GM21528 (cell line): ENCODE results near the gene GRP.
"Not testable (repeated sequence)": the region's sequence is repeated elsewhere in the genome, so short reads cannot be mapped to it uniquely, and the experiment has no call there.

Experiments used
- ATAC-seq: cut with Tn5 transposase; IDR thresholded peaks from one replicate; pipeline ENCODE4 v1.9.1; 2021; ENCODE audit warnings: mild to moderate bottlenecking, moderate library complexity; ENCODE audit not compliant: unreplicated experiment, low FRiP score

Gene GRP

GRCh38 chr18:59228351-59228750 is 8.4 kb downstream of the GRP start:
- no peak for ATAC-seq

- ATAC-seq = no peak
Observed at GRCh38 chr18:59229191-59229590, 9.2 kb downstream of the GRP start.

- ATAC-seq = no peak
Observed at GRCh38 chr18:59229701-59230443, 9.9 kb downstream of the GRP start.

- ATAC-seq = no peak
Observed at GRCh38 chr18:59231114-59231513, 11.2 kb downstream of the GRP start.

GRCh38 chr18:59231877-59232276 is 11.9 kb downstream of the GRP start:
- no peak for ATAC-seq

DNA sequence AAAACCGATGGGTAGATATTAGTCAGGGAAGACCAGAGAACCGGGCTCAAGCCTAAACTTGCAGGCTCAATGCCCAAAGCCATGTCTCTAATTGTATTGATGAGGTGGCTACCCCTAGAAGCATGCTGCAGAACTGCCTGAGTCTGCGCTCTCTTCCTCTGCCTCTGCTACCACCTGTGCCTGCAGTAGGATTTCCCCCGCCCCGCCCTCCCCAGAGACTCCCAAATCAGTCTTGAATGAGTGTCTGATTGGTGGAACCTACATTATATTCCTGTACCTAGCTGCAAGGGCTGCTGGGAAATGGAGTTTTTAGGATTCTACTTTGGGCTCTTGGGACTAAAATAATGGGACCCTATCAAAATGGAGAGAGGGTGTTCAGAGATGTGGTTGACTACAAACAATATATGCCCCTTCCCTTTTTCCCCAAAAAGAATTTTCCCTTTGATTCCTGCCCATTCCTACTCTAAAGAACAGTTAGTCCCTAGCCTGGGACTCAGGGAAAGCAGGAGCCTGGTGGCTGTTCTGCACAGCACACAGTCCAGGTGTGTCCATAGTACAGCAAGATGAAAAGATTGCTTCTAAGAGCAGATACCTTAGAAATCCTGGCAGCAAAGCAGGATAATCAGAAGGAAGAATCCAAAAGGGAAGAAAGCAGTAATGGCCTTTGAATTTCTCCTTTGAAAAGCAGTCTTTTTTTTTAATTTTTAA is 12.5 kb downstream of the GRP start:
- no peak for ATAC-seq

DNA sequence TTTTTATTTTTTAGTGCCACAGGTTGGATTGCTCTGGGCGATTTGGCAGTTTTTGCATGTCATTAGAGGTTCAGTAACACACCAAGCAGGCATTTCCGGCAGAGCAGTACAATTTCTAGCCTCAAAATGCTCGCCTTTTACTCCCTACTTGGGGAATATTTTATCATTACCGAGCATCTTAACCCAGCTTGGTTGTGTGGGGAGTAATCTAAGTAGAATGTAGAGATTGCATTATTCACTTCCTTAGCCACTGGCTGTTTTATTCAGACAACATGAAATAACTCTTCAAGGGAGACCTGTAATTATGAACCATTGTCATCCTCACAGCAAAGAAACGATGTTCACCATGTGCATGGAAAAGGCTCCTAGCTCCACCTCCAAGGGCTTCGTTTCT is 13.1 kb downstream of the GRP start:
- no peak for ATAC-seq

GRCh38 chr18:59238385-59238784 is 18.4 kb downstream of the GRP start:
- ATAC-seq = no peak

DNA sequence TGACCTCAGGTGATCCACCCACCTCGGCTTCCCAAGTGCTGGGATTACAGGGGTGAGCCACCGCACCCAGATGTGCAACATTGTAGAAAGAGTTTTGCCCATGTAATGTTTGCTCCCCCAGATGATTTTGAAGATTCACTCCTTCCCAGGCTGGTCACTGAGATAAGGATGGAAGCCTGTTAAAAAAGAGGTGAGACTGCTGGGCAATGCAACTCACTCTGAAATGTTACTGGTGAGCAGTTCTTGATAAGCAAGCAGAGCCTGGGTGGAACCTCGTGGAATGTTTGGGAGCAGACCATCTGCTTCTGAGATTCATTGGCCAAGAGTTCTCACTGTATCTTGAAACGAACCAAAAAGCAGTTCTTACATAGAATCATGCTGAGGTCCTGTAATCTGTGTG is 19.7 kb downstream of the GRP start:
- no peak for ATAC-seq

DNA sequence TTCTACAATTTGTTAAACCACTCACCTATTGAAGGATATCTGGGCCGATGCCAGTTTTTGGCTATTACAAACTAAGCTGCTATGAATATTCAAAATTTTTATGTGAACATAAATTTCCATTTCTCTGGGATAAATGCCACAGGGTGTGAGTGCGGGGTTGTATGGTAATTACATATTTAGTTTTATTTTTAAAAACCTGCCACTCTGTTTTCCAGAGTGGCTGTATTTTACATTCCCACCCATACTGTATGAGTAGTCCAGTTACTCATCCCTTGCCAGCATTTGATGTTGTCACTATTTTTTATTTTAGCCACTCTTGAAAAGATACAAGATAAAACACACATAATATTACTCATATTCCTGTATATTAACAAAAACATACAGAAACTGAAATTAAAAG is 22.9 kb downstream of the GRP start:
- no peak for ATAC-seq

GRCh38 chr18:59246796-59247195 is 26.8 kb downstream of the GRP start:
- ATAC-seq = no peak

GRCh38 chr18:59249199-59249774 is 29.3 kb downstream of the GRP start:
- no peak for ATAC-seq

DNA sequence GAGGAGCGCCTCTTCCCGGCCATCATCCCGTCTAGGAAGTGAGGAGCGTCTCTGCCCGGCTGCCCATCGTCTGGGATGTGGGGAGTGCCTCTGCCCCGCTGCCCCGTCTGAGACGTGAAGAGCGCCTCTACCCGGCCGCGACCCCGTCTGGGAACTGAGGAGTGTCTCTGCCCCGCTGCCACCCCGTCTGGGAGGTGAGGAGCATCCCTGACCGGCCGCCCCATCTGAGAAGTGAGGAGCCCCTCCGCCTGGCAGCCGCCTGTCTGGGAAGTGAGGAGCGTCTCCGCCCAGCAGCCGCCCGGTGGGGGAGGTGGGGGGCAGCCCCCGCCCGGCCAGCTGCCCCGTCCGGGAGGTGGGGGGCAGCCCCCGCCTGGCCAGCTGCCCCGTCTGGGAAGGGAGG is 35.5 kb downstream of the GRP start:
- ATAC-seq = not testable (repeated sequence)

GRCh38 chr18:59261842-59262241 is 41.9 kb downstream of the GRP start:
- not testable (repeated sequence) for ATAC-seq

- not testable (repeated sequence) for ATAC-seq
Observed at GRCh38 chr18:59262243-59262642, 42.3 kb downstream of the GRP start.

- no peak for ATAC-seq
Observed at GRCh38 chr18:59263661-59264060, 43.7 kb downstream of the GRP start.

- ATAC-seq = no peak
Observed at GRCh38 chr18:59264121-59264571, 44.2 kb downstream of the GRP start.

DNA sequence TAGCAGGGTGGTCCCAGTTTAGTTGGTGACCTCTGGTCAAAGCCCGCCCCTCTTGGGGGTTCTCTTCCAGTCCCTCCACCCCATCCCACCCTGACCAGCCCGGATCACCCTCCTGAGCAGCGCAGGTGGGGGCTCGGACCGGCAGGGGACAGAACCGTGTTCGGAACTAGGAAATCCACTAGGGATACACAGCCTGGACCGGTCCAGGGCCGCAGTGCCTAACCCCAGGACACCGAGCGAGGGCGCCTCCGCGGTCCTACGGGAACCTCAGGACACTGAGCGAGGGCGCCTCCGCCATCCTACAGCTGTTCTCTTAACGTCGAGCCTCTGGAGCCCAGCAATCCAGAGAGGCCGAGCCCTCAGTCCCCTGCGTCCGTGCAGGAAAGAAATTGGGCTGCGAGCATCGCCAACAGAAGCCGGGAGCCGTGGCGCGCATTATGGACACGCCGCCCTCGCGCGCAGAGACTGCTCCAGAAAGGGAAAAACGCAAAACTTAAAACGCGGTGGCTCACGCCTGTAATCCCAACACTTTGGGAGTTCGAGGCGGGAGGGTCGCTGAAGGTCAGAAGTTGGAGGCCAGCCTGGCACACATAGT is 44.8 kb downstream of the GRP start:
- no peak for ATAC-seq

DNA sequence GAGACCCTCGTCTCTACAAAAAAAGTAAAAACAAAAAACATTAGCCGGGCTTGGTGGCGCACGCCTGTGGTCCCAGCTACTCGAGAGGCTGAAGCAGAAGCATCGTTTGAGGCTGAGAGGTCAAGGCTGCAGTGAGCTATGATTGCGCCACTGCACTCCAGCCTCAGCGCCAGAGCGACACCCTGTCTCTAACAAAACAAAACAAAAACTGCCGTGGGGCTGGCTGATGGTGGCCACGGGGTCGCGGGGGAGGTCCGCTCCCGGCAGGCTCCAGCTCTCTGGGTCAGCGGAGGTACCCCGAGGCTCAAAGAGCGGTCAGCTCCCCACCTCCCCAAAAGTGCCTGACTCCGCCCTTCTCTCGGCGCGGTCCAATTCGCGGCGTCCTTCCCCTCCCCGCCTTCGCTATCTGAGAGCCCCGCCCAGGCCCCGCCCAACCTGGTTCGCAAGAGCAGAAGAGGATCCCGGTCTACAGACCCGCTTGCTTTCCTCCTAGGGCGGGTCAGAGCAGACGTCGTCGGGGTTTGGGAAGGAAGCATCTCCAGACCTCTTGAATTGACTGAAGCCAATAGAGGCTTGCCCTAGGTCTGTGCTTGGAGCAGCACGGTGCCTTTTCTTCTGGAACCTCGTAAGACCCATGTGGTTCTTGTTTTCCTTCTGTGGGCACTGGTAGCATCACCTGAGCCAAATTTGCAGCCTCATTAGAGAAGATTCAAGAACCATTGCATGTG is 45.5 kb downstream of the GRP start:
- ATAC-seq = no peak

DNA sequence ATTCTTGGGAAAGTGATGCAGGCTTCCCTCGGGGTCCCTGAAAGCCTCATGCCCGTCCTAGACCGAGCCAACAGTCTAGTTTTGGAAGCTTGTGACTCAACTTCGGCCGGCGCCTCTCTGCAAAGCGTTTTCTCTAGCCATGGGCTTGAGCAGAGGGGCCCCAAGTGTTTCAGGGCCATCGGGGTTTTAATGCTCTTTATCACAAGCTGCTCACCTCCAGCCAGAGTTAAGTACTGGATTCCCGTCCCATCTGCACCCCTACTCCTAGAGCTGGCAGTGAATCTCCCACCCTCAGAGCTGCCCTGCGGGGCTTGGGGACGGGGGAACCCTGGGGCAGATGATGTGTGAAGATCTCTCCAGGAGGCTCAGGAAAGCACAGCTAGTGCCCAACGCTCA is 46.0 kb downstream of the GRP start:
- no peak for ATAC-seq

DNA sequence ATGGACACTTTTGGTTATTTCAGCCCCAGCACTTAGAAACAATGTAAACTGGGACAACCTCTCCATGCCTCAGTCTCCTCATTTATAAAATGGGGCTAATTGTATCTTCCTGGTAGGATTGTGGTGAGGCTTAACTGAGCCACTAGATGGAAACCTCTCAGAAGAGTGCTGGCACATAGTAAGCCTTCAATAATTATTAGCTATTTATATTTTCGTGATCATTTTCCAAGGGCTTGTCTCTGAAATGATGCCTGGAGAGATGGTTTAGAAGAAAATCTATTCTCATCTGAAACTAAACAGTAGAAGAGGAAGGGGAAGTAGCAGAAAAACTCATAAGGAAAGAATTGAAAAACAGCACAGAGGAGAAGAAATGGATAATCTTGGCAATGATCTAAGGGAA is 46.5 kb downstream of the GRP start:
- ATAC-seq = no peak
